Thymus (tissue), 11 donors: ENCODE data around the gene TMEM82. TPM values are rescaled to one million over a fixed set of nuclear protein-coding genes. Genes with fewer than 3 reads are reported as not detected.
A peak's percentile ranks its signal among the peaks of the same experiment; 100 is the strongest.

Source experiments
- DNase-seq, 9 donors: peaks; one replicate each; pipeline ENCODE4 v3.0.0-alpha.2; 2013; ENCODE audit warnings: low spot score in 9 of 9, low read depth in 6 of 9, missing footprints in 1 of 9
- H3K27ac ChIP-seq, 2 donors: one replicate each; pipeline ENCODE4 v1.5.1; 2013; ENCODE audit warnings: control low read depth in 1 of 2, low read depth in 1 of 2, low read length in 1 of 2, mild to moderate bottlenecking in 1 of 2, moderate library complexity in 1 of 2
- H3K27me3 ChIP-seq, 2 donors: one replicate each; pipeline ENCODE4 v1.5.1; 2013; ENCODE audit warnings: low read length in 1 of 2; ENCODE audit not compliant: control insufficient read depth in 2 of 2, insufficient read depth in 1 of 2
- H3K36me3 ChIP-seq, 2 donors: one replicate each; pipeline ENCODE4 v1.5.1; 2013; ENCODE audit warnings: low read length in 1 of 2, mild to moderate bottlenecking in 1 of 2, moderate library complexity in 1 of 2; ENCODE audit not compliant: control insufficient read depth in 2 of 2, insufficient read depth in 2 of 2
- H3K4me1 ChIP-seq, 2 donors: one replicate each; pipeline ENCODE4 v1.5.1; 2013; ENCODE audit warnings: low read length in 2 of 2; ENCODE audit not compliant: control insufficient read depth in 2 of 2, insufficient read depth in 2 of 2
- H3K4me3 ChIP-seq, 2 donors: one replicate each; pipeline ENCODE4 v1.5.1; 2013; ENCODE audit warnings: low read length in 2 of 2, control low read depth in 1 of 2, mild to moderate bottlenecking in 1 of 2
- H3K9me3 ChIP-seq, 2 donors: one replicate each; pipeline ENCODE4 v1.5.1; 2013; ENCODE audit warnings: low read length in 1 of 2, mild to moderate bottlenecking in 1 of 2; ENCODE audit not compliant: control insufficient read depth in 2 of 2, insufficient read depth in 1 of 2
- WGBS: extraction: QIAGEN DNeasy Blood & Tissue Kit; methylation state at CpG from one replicate; pipeline ENCODE4 v1.1.7; 2013; 5-methylcytosine and 5-hydroxymethylcytosine counted together
- polyA plus RNA-seq: library from polyadenylated mRNA; stranded (reverse); fragments of 200-250 nt; gene quantifications from one replicate; pipeline ENCODE4 v1.2.3, GENCODE V29; 2013
- total RNA-seq: library from RNA; stranded (reverse); fragments of 120-200 nt; gene quantifications from one replicate; pipeline ENCODE4 v1.2.4, GENCODE V29; 2013
- donor health status: healthy.

The TMEM82 gene
- total and polyA plus RNA-seq, 2 donors, result not detected

DNA sequence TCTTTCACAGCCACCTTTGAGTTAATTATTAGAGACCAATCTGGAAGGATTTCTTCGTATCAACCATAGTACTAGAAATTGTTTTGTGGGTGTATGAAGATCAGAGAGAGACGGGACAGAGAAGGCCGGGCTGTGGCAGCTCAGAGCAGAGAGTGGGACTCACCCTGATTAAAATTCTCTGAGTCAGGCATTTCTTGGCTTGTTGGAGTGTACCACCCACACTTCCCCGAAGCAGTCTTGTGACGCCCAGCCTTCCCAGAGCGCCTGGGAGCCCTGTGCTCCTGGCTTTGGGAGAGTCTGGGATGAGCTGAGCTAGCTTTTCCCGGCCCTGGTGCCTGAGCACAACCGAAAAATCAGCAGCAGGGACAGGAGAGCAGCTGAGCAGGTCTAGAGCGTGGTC is 38.7 kb upstream of the TMEM82 start:
- 91% methylated on average over 9 of the region's 9 CpGs for WGBS
- DNase-seq, result no peak
- Histone ChIP-seq H3K27ac (peak overlapping the region; percentile 53 to 57), H3K4me3 (no peak overlapping the region), H3K4me1 (no peaks in the 10 kb centered on the region), H3K36me3 (peaks cover 0 to 17% of the 10 kb centered on the region in 2 donors), H3K27me3 (no peaks in the 10 kb centered on the region), H3K9me3 (no peaks in the 10 kb centered on the region)

DNA sequence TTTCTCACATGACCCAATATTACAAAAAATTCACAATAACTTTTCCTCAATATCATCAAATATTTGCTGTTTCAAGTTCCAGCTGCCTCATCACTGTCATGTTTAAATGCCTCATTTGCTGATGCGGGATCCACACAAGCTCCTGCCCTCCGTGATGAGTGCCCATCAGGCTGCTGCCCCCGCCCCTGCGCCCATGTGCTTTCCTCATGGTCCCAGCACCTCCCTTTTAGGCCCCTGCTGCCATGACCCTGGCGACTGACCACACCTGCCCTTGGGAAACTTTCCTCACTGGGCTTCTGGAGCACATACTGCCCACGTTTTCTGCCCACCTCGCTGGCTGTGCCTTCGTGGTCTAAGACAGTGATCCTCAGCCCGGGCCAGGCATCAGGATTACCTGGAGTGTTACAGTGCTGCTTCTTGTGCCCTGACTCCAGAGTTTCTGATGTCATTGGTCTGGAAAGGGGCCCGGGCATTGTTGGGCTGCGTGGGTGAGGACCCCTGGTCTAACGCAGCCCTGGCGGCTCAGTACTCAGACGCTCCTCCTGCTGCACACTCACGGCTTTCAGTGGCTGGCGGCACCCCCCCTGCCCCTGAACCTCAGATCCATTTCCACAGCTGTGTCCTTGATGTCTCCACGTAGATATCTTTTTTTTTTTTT is 37.6 kb upstream of the TMEM82 start:
- Histone ChIP-seq H3K9me3 (no peaks in the 10 kb centered on the region), H3K27ac (peak overlapping the region in 1 of 2 donors; percentile 39), H3K27me3 (no peaks in the 10 kb centered on the region), H3K4me3 (no peak overlapping the region), H3K4me1 (no peaks in the 10 kb centered on the region), H3K36me3 (peaks cover 0 to 17% of the 10 kb centered on the region in 2 donors)
- WGBS, result 94% methylated on average over 17 of the region's 17 CpGs
- no peak for DNase-seq

DNA sequence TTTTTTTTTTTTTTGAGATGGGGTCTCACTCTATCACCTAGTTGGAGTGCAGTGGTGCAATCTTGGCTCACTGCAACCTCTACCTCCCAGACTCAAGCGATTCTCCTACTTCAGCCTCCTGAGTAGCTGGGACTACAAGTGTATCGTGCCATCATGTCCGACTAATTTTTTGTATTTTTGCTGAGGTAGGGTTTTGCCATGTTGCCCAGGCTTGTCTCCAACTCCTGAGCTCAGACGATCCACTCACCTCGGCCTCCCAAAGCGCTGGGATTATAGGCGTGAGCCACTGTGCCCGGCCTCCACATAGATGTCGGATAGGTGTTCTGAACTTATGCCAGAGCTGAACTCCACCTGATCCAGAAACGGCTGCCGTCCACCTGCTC is 37.1 kb upstream of the TMEM82 start:
- no peaks in the 10 kb centered on the region for H3K4me1 ChIP-seq
- 96% methylated on average over 11 of the region's 11 CpGs for WGBS
- H3K27ac ChIP-seq, result no peak overlapping the region
- peaks cover 0 to 17% of the 10 kb centered on the region in 2 donors for H3K36me3 ChIP-seq
- no peaks in the 10 kb centered on the region for H3K9me3 ChIP-seq
- no peaks in the 10 kb centered on the region for H3K27me3 ChIP-seq
- DNase-seq, result no peak
- H3K4me3 ChIP-seq, result no peak overlapping the region

DNA sequence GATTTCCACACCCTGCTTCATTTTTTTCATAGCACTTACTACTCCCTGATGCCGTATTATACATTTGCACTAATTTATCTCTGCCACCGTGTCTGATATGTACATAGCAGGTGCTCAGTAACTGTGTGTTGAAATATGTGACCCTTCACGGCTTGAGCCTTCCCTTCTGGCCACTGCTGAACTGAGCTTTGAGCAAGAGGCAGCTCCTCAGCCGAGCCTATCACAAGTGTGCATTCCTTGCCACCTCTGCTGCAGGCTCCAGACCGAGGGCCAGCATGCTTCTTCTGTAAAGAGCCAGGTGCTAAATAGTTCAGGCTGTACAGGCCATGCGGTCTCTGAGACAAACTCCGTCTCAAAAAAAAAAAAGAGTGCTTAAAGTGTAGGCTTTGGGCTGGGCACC is 35.5 kb upstream of the TMEM82 start:
- Histone ChIP-seq H3K27ac (no peak overlapping the region), H3K9me3 (no peaks in the 10 kb centered on the region), H3K4me3 (no peak overlapping the region), H3K27me3 (no peaks in the 10 kb centered on the region), H3K4me1 (no peaks in the 10 kb centered on the region), H3K36me3 (peaks cover 0 to 17% of the 10 kb centered on the region in 2 donors)
- 91% methylated on average over 7 of the region's 7 CpGs for WGBS
- DNase-seq, result no peak

DNA sequence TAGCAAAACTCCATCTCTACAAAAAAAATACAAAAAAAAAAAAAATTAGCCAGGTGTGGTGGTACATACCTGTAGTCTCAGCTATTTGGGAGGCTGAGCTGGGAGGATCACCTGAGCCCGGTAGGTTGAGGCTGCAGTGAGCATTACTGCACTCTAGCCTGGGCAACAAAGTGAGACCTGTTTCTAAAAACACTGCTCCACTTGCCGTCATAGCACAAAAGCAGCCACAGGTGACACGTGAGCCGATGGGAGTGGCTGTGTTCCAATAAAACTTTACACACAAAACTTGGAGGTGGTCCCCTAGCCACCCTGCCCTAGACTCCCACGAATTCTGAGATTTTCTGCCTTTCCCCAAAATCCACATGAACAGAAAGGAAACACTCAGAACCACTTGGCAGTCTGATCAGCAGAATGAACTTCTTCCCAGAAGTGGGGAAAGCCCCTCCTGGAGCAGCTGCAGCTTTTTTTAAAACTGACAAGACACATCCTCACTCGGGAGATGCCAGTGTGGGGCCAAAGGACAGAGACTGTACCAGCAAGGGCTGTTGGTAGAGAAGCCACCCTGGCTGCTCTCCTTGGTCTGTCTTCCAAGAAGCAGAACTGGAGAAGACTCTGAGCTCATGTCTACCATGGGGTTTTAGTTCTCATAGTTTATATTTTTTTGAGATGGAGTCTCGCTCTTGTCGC is 34.9 kb upstream of the TMEM82 start:
- Histone ChIP-seq H3K27ac (no peak overlapping the region), H3K9me3 (no peaks in the 10 kb centered on the region), H3K27me3 (no peaks in the 10 kb centered on the region), H3K36me3 (peaks cover 0 to 14% of the 10 kb centered on the region in 2 donors), H3K4me3 (no peak overlapping the region), H3K4me1 (no peaks in the 10 kb centered on the region)
- DNase-seq, result no peak
- WGBS, result 97% methylated on average over 8 of the region's 8 CpGs

DNA sequence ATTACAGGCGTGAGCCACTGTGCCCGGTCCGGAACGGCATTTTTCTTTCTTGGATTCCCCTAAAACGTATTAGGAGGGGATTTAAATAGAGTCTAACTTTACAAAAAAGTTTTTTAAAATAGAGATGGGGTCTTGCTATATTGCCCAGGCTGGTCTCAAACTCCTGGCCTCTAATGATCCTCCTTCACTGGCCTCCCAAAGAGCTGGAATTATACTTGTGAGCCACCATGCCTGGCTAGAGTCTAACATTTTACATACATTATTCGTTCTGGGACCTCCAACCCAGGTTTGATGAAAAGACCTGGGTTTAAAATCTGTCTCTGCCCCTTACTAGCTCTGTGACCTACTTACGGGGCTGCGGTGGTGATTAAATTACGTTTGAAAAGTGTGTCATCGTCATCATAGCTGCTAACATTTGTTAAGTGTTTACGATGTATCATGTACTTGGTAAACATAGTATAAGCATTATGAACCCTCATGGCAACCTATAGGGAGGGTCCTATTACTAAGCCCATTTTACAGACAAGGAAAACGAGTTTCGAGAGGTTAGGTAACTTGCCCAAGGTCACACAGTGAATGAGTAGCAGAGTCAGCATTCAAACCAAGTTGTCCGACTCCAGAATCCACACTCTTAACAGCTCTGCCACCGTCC is 33.7 kb upstream of the TMEM82 start:
- Histone ChIP-seq H3K27ac (no peak overlapping the region), H3K36me3 (peaks cover 0 to 14% of the 10 kb centered on the region in 2 donors), H3K27me3 (no peaks in the 10 kb centered on the region), H3K4me3 (no peak overlapping the region), H3K4me1 (no peaks in the 10 kb centered on the region), H3K9me3 (no peaks in the 10 kb centered on the region)
- WGBS, result 88% methylated on average over 15 of the region's 15 CpGs
- no peak for DNase-seq

DNA sequence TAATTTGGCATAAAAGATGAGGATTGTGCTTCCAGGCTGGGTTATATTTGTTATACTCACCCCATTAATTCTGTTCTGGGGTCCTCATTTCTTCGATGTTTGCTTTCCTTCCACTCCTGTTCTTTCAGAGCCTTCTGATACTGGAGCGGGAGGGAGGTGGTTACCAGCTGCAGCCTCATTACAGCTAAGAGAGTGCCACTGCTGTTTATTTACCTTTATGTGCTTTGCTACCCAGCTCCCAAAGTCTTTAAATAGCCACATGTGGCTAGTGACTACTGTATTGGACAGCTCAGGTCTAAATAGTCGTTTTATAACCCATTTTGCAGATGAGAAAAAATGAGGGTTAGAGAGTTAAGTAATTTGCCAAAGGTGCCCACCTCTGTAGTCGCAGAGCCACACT is 33.1 kb upstream of the TMEM82 start:
- no peaks in the 10 kb centered on the region for H3K4me1 ChIP-seq
- 98% methylated on average over 4 of the region's 4 CpGs for WGBS
- no peak for DNase-seq
- no peak overlapping the region for H3K27ac ChIP-seq
- H3K9me3 ChIP-seq, result no peaks in the 10 kb centered on the region
- no peak overlapping the region for H3K4me3 ChIP-seq
- H3K36me3 ChIP-seq, result peaks cover 0 to 14% of the 10 kb centered on the region in 2 donors
- H3K27me3 ChIP-seq, result no peaks in the 10 kb centered on the region

DNA sequence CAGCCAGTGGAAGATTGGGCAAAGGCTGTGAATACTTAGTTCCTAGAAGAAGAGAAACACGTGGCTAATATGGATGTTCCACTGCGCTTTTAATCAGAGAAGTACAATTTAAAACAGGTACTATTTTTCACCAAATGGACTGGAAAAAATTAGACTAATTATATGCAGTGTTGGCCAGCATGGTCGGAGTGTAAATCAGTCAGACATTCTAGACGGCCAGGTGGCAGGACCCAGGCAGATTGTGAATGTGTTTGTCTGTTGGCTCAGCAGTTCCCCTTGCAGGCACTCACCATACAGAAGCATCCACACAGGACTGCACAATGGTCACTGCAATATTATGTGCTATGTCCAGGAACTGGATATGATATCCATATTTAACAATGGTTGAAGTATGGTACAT is 30.1 kb upstream of the TMEM82 start:
- no peak overlapping the region for H3K4me3 ChIP-seq
- 95% methylated on average over 4 of the region's 4 CpGs for WGBS
- H3K27ac ChIP-seq, result no peak overlapping the region
- peaks cover 11 to 13% of the 10 kb centered on the region in 2 donors for H3K36me3 ChIP-seq
- H3K4me1 ChIP-seq, result no peaks in the 10 kb centered on the region
- no peaks in the 10 kb centered on the region for H3K27me3 ChIP-seq
- no peak for DNase-seq
- no peaks in the 10 kb centered on the region for H3K9me3 ChIP-seq

DNA sequence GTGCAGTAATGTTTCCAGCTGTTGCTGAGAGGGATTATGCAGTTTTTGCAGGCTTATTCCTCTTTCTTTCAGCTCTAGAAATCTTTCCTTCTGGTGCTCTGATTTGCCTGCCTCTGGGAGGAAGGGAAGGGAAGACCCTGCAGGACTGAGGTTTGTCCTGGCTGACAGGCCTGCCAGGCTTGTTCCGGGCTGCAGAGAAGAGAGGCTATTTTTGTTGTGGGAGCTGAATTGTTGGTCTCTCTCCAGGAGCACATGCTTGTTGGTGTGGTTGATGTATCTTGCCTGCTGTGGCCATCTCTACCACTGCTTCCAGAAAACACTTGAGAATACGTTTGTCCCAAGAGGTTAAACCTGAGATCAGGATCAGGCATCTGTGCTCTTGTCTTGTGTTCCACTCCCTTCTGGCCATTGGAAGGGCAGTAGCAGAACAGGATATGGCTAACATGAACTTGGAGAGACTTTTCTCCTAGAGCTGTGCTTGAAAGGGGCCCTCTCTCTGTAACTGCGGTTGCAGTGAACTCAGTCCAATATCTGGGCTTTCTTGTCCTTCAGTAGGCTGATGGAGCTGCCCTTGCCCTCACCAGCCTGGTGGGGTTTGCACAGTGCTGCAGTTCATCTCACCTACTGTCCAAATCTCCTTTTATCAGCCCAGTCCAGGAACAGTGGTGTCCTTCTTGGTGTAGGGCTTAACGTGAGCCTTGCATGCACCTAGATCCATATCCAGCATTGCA is 27.7 kb upstream of the TMEM82 start:
- Histone ChIP-seq H3K9me3 (no peaks in the 10 kb centered on the region), H3K4me1 (no peaks in the 10 kb centered on the region), H3K36me3 (peaks cover 31 to 33% of the 10 kb centered on the region in 2 donors), H3K27ac (no peak overlapping the region), H3K27me3 (no peaks in the 10 kb centered on the region), H3K4me3 (no peak overlapping the region)
- no peak for DNase-seq
- 92% methylated on average over 4 of the region's 4 CpGs for WGBS
